Large intestine (tissue), 3 donors: ENCODE results near the gene DENND2C. TPM values are rescaled to one million over a fixed set of nuclear protein-coding genes. Genes with fewer than 3 reads are reported as not detected.

Experiments
- DNase-seq, 2 donors: peaks; one replicate each; pipeline versions ENCODE4 v3.0.0 to v3.0.0-alpha.2; 2013
- H3K27ac ChIP-seq: one replicate; pipeline ENCODE4 v1.5.1; 2013; ENCODE audit warnings: low read length
- H3K27me3 ChIP-seq: 2 replicates; pipeline ENCODE4 v1.6.1; 2013; ENCODE audit warnings: low read length; ENCODE audit not compliant: control insufficient read depth, insufficient read depth
- H3K36me3 ChIP-seq: 2 replicates; pipeline ENCODE4 v1.6.1; 2013; ENCODE audit warnings: low read length; ENCODE audit not compliant: control insufficient read depth, insufficient read depth
- H3K4me1 ChIP-seq: one replicate; pipeline ENCODE4 v1.6.1; 2013; ENCODE audit warnings: low read length; ENCODE audit not compliant: control insufficient read depth, insufficient read depth
- H3K4me3 ChIP-seq: one replicate; pipeline ENCODE4 v1.5.1; 2013; ENCODE audit warnings: low read length
- H3K9me3 ChIP-seq: one replicate; pipeline ENCODE4 v1.6.1; 2013; ENCODE audit warnings: mild to moderate bottlenecking, low read depth, low read length, moderate library complexity; ENCODE audit not compliant: control insufficient read depth
- WGBS: methylation state at CpG from one replicate; pipeline ENCODE4 v1.1.5; 2013; ENCODE audit warnings: low lambda C conversion rate; ENCODE audit not compliant: insufficient coverage; 5-methylcytosine and 5-hydroxymethylcytosine counted together
- polyA plus RNA-seq: library from polyadenylated mRNA; unstranded; fragments of 120-200 nt; gene quantifications from one replicate; pipeline ENCODE4 v1.2.1, GENCODE V29; 2013

The DENND2C gene
- polyA plus RNA-seq, 1 donor: 0.99 TPM

DNA sequence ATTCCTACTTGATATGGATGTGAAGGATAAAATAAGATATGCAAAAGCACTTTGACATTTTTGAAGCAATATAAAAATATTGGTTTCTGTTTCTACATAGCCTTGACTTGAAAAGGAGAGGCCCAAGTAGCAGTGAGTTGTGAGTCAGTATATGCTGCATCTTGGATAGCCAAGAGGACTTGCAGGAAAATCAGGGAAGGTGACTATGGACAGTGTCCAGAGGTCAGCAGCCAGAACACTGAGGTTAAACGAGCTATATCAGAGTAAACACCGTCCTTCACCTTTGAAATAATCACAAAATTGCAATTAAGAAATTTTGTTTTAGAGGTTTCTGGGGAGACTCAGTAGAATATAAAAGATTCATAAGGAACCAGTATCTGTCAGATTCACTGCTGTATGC lies 32.1 kb upstream of the DENND2C start:
- 70% methylated on average over 2 of the region's 2 CpGs for WGBS
- no peak overlapping the region for H3K27ac ChIP-seq
- H3K4me3 ChIP-seq: no peak overlapping the region
- H3K27me3 ChIP-seq: no peaks in the 10 kb centered on the region
- peaks cover 7% of the 10 kb centered on the region for H3K36me3 ChIP-seq
- H3K9me3 ChIP-seq: no peaks in the 10 kb centered on the region
- H3K4me1 ChIP-seq: no peaks in the 10 kb centered on the region
- DNase-seq: no peak

DNA sequence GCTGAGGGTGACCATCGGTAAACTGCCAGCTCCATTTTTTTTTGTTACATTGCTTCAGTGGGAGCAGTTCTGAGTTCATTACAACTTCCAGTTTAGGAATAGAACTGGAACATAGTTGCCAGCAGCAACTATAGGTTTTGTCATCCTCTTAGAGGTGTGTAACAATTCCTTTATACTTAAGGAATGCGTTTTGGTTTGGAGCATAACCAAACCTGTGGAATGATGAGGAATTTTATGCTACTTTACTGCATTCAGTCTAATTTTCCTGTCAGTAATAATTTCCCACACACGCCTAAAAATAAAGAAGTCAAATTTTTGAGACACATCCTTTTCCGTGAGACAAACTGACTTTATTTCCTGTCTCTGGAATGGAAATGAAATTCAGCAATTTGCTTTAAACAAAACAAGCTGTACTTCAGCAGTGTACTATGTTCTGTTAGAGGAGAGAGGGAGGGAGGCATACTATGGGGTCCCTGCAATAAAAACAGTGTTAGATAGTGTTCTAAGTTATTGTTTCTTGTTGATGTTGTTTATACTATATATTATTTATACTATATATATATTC lies 30.3 kb upstream of the DENND2C start:
- WGBS: no CpG with 5 or more reads among the region's 4 CpGs
- no peak for DNase-seq
- H3K4me1 ChIP-seq: no peaks in the 10 kb centered on the region
- H3K9me3 ChIP-seq: no peaks in the 10 kb centered on the region
- H3K4me3 ChIP-seq: no peak overlapping the region
- no peak overlapping the region for H3K27ac ChIP-seq
- H3K27me3 ChIP-seq: no peaks in the 10 kb centered on the region
- no peaks in the 10 kb centered on the region for H3K36me3 ChIP-seq

DNA sequence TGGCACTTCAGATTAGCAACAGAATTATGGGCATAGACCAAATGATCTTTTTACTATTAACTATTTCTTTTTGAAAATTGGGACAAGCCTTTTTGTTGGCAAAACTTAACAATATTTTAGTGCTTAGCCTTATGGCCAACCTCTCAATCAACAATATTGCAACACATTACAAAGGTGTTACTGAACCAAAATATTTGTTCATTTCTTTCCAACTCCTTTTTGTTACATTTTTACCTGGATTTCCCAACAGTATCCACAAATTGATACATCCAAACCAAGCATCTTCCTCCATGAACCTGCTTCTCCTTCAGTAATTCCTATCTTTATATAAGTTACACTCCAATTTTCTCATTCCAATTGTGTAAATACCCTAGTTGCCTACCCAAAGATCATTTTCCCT lies 27.0 kb upstream of the DENND2C start:
- DNase-seq: no peak
- Histone ChIP-seq H3K27me3 (no peaks in the 10 kb centered on the region), H3K27ac (no peak overlapping the region), H3K4me1 (no peaks in the 10 kb centered on the region), H3K36me3 (no peaks in the 10 kb centered on the region), H3K4me3 (no peak overlapping the region), H3K9me3 (no peaks in the 10 kb centered on the region)

GRCh38 chr1:114695430-114696058 lies 25.7 kb upstream of the DENND2C start, which contains the start of gene AMPD1:
Gene AMPD1, minus strand, starts transcription at chr1:114695546. Its CDS starts 75 bp downstream, at chr1:114695471.
- no peaks in the 10 kb centered on the region for H3K4me1 ChIP-seq
- no peak within 1 kb of the TSS for H3K27ac ChIP-seq
- H3K27me3 ChIP-seq: no peaks in the 10 kb centered on the region
- WGBS: 19% methylated on average over 3 of the region's 6 CpGs
- peak; percentile 5 to 52 for DNase-seq
- H3K9me3 ChIP-seq: no peaks in the 10 kb centered on the region
- H3K36me3 ChIP-seq: no peaks in the 10 kb centered on the region
- no peak within 1 kb of the TSS for H3K4me3 ChIP-seq

DNA sequence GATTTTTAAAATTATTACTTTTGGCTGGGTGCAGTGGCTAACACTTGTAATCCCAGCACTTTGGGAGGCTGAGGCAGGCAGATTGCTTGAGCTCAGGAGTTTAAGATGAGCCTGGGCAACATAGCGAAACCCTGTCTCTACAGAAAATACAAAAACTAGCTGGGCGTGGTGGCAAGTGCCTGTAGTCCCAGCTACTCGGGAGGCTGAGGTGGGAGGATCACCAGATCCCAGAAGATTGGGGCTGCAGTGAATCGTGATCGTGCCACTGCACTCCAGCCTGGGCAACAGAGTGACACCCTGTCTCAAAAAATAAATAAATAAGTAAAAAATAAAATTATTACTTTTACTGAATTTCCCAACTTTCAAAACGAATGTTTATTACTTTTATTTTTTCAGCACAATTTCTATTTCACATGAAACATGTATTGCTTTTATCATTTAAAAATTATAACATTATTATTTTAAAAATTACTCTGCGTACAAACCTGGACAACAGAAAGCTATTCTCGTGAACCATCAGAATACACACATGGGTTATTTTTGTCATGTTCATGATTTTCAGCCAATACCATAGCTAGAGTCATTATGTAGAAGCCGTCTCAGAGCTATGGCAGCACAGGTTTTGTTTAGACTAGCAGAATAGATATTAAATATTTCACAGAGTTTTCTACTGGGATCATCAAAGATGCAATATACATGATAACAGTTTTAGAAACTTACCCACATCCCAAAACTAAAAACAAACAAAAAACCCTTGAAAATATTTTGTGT lies 24.9 kb upstream of the DENND2C start:
- Histone ChIP-seq H3K4me3 (no peak overlapping the region), H3K4me1 (no peaks in the 10 kb centered on the region), H3K36me3 (no peaks in the 10 kb centered on the region), H3K9me3 (no peaks in the 10 kb centered on the region), H3K27me3 (no peaks in the 10 kb centered on the region), H3K27ac (no peak overlapping the region)
- no peak for DNase-seq
- 80% methylated on average over 4 of the region's 9 CpGs for WGBS

- H3K36me3 ChIP-seq: no peaks in the 10 kb centered on the region
- no peak for DNase-seq
- WGBS: no CpG with 5 or more reads among the region's 3 CpGs
- H3K4me1 ChIP-seq: no peaks in the 10 kb centered on the region
- H3K27ac ChIP-seq: no peak overlapping the region
- no peaks in the 10 kb centered on the region for H3K9me3 ChIP-seq
- H3K27me3 ChIP-seq: peaks cover 5% of the 10 kb centered on the region
- H3K4me3 ChIP-seq: no peak overlapping the region
Observed at GRCh38 chr1:114692947-114693346, 23.1 kb upstream of the DENND2C start.

DNA sequence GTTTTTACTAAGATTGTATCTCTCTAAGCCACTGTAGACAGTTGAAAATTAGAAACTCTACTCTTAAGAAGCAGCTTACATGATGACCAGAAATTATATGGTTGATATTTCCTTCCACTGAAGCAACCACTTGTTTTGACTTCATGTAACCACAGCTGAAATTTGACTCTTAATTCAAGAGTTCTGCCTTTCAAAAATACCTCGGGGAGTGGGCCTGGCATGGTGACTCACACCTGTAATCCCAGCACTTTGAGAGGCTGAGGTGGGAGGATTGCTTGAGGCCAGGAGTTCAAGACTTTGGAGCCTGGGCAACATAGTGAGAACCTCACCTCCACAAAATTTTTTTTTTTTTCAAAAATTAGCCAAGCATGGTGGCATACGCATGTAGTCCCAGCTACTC lies 21.2 kb upstream of the DENND2C start:
- no peak overlapping the region for H3K27ac ChIP-seq
- no peaks in the 10 kb centered on the region for H3K4me1 ChIP-seq
- peaks cover 5% of the 10 kb centered on the region for H3K27me3 ChIP-seq
- no peaks in the 10 kb centered on the region for H3K36me3 ChIP-seq
- 86% methylated on average over 1 of the region's 2 CpGs for WGBS
- H3K4me3 ChIP-seq: no peak overlapping the region
- H3K9me3 ChIP-seq: no peaks in the 10 kb centered on the region
- DNase-seq: no peak

DNA sequence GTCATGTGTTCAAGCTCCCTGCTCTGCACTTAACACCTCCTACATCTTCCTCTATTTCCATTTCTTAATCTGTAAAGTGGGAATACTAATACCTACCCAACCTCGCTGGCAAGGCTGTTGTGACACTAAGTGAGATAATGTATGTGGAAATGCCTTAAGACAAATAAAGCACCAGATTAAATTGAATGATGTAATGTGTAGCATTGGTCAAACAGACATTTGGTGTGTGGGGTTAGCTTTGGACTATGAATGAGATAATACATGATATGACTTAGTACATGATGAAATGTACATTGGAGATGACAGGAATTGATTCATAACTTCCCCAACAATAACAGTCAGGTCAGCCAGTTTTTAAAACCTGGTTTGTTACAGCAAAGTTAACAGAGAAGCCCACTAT lies 20.3 kb upstream of the DENND2C start:
- Histone ChIP-seq H3K9me3 (no peaks in the 10 kb centered on the region), H3K4me3 (no peak overlapping the region), H3K4me1 (no peaks in the 10 kb centered on the region), H3K36me3 (no peaks in the 10 kb centered on the region), H3K27me3 (peaks cover 5% of the 10 kb centered on the region), H3K27ac (no peak overlapping the region)
- no CpG with 5 or more reads among the region's 1 CpG for WGBS
- DNase-seq: no peak

DNA sequence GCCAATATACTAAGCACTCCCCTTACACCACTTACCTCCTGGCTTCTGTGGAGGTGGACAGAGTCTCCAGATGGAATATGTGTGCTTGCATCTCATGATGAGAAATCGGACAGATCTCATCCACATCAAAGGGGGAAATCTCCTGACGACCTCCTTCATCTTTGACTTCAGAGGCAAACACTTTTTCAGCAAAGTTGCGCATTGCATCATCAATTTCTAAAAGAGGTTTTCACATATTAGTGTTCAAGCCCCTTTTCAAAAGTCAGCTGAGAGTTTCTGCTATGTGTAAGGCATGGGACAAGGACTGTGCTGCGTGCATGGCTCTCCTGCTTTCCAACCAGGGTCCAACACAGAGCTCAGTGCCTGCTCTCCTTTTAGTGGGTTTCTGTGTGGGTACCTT lies 18.7 kb upstream of the DENND2C start:
- Histone ChIP-seq H3K27me3 (peaks cover 5% of the 10 kb centered on the region), H3K36me3 (no peaks in the 10 kb centered on the region), H3K4me3 (no peak overlapping the region), H3K27ac (no peak overlapping the region), H3K4me1 (no peaks in the 10 kb centered on the region), H3K9me3 (no peaks in the 10 kb centered on the region)
- DNase-seq: no peak
- no CpG with 5 or more reads among the region's 4 CpGs for WGBS

- Histone ChIP-seq H3K36me3 (no peaks in the 10 kb centered on the region), H3K9me3 (no peaks in the 10 kb centered on the region), H3K27ac (no peak overlapping the region), H3K27me3 (peaks cover 5% of the 10 kb centered on the region), H3K4me3 (no peak overlapping the region), H3K4me1 (no peaks in the 10 kb centered on the region)
- no peak for DNase-seq
- WGBS: 75% methylated on average over 2 of the region's 5 CpGs
Observed at GRCh38 chr1:114685851-114686250, 16.0 kb upstream of the DENND2C start.
